Sigmoid colon (tissue), 4 donors: ENCODE measurements around the gene PTGS1.

Source experiments
- POLR2AphosphoS5 ChIP-seq, 4 donors: sonication (generic); formaldehyde crosslinking; IDR thresholded peaks; one replicate each; pipeline ENCODE4 v1.6.1; 2017; ENCODE audit warnings: antibody characterized with exemption in 4 of 4
- TF ChIP-seq, protein P1 (sequence below), 4 experiments: fragments of 450-650 bp in 3 of 4; fragments of 200-600 bp in 1 of 4; IDR thresholded peaks; one replicate each; pipeline ENCODE4 v1.5.1; 2016 to 2019; ENCODE audit warnings: antibody characterized with exemption in 4 of 4, mild to moderate bottlenecking in 3 of 4, moderate library complexity in 2 of 4

DNA sequence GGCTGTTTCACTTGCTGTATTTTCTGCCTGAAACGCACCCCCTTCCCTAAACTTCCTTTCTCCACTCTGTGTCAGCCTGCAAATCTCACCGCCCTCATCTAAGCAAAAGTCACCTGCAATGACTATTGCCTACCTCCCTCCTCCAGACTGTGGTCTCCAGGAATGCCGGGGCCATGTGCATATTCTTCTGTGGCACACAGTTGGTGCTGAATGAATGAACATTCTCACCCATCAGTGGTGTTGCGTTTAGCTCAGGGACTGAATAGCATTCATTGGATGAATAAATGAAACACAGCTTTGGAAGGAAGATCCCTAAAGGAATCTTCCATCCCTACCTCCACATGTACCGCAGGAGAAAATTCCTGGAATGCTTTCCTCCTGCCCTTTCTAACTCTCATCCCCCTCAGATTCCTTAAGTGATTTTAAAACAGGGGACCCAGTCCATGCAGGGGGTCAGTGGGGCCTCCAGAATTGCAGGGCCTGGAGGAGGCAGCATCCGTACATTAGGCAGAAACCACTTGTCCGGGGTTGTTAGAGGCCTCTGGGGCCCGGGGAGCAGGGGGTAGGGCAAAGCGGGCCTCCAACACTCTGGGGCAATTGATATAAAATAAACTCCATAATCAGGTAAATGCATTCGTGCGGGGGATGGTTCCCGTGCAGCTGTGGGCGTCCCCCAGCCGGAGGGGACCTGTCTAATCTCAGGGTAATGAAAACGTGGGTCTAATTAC lies 28.3 kb upstream of the PTGS1 start:
- no peak for TF ChIP-seq POLR2AphosphoS5 (IDR thresholded peaks at IDR 0.05)
- TF ChIP-seq, protein P1, sequence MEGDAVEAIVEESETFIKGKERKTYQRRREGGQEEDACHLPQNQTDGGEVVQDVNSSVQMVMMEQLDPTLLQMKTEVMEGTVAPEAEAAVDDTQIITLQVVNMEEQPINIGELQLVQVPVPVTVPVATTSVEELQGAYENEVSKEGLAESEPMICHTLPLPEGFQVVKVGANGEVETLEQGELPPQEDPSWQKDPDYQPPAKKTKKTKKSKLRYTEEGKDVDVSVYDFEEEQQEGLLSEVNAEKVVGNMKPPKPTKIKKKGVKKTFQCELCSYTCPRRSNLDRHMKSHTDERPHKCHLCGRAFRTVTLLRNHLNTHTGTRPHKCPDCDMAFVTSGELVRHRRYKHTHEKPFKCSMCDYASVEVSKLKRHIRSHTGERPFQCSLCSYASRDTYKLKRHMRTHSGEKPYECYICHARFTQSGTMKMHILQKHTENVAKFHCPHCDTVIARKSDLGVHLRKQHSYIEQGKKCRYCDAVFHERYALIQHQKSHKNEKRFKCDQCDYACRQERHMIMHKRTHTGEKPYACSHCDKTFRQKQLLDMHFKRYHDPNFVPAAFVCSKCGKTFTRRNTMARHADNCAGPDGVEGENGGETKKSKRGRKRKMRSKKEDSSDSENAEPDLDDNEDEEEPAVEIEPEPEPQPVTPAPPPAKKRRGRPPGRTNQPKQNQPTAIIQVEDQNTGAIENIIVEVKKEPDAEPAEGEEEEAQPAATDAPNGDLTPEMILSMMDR (IDR thresholded peaks at IDR 0.05): no peak
